HepG2 (cell line): Measurements from ENCODE around the gene SNX30. TPM values are rescaled to one million over a fixed set of nuclear protein-coding genes. Genes with fewer than 3 reads are reported as not detected.

Source experiments
- CREB1 ChIP-seq, 2 experiments: fragments of 450-650 bp in 1 of 2; IDR thresholded peaks; 2 replicates each; pipeline ENCODE4 v1.6.1; 2016 to 2017; ENCODE audit warnings: control low read depth in 1 of 2, mild to moderate bottlenecking in 1 of 2, missing compliant biosample characterization in 1 of 2, missing genetic modification characterization in 1 of 2
- CREM ChIP-seq, 2 experiments: sonication (generic) in 1 of 2; formaldehyde crosslinking in 1 of 2; IDR thresholded peaks; 2 replicates each; pipeline versions ENCODE4 v1.4.0 to v1.6.1; 2016 to 2020; ENCODE audit warnings: antibody characterized with exemption in 1 of 2, mild to moderate bottlenecking in 1 of 2, missing genetic modification reagents in 1 of 2
- HMG20A ChIP-seq: IDR thresholded peaks from 2 replicates; pipeline ENCODE4 v1.6.1; 2016; ENCODE audit warnings: borderline replicate concordance
- MIXL1 ChIP-seq: IDR thresholded peaks from 2 replicates; pipeline ENCODE4 v1.6.1; 2016
- NFE2L2 ChIP-seq: fragments of 150-350 bp; IDR thresholded peaks from 2 replicates; pipeline ENCODE4 v1.6.1; 2014; ENCODE audit warnings: low read length
- NFIC ChIP-seq: IDR thresholded peaks from 2 replicates; pipeline ENCODE4 v1.6.1; 2012; ENCODE audit warnings: mild to moderate bottlenecking, low read length, inconsistent platforms
- RXRB ChIP-seq: IDR thresholded peaks from 2 replicates; pipeline ENCODE4 v1.6.1; 2016; ENCODE audit warnings: borderline replicate concordance, missing genetic modification reagents, missing compliant biosample characterization
- SIX4 ChIP-seq: sonication (generic); formaldehyde crosslinking; IDR thresholded peaks from 2 replicates; pipeline ENCODE4 v1.4.0; 2020; ENCODE audit warnings: missing genetic modification reagents
- SMARCE1 ChIP-seq: fragments of 450-650 bp; IDR thresholded peaks from 2 replicates; pipeline ENCODE4 v1.6.1; 2017; ENCODE audit warnings: borderline replicate concordance
- SOX5 ChIP-seq: IDR thresholded peaks from 2 replicates; pipeline ENCODE4 v1.6.1; 2016; ENCODE audit warnings: borderline replicate concordance
- TMF1 ChIP-seq: sonication (generic); formaldehyde crosslinking; IDR thresholded peaks from 2 replicates; pipeline ENCODE4 v1.8.1; 2022; ENCODE audit warnings: low read depth, missing genetic modification reagents
- ZNF383 ChIP-seq: sonication (generic); formaldehyde crosslinking; IDR thresholded peaks from 2 replicates; pipeline ENCODE4 v1.4.0; 2020; ENCODE audit warnings: missing genetic modification reagents, mild to moderate bottlenecking, borderline replicate concordance
- ZNF614 ChIP-seq: IDR thresholded peaks from 2 replicates; pipeline ENCODE4 v1.6.1; 2018; ENCODE audit warnings: missing biosample characterization, missing genetic modification reagents, inconsistent platforms, borderline replicate concordance
- polyA plus RNA-seq, 8 experiments: library from polyadenylated mRNA; depleted of rRNA in 3 of 8; stranded (reverse) in 7 of 8; unstranded in 1 of 8; fragments of >200 nt; fragmentation: Illumina TruSeq in 4 of 8; extraction: Trizol in 4 of 8; gene quantifications; 2 replicates each; pipeline versions ENCODE4 v1.2.1 to v1.2.3, GENCODE V29; 2011 to 2016; ENCODE audit warnings: low read depth in 4 of 8, missing spikeins in 1 of 8, mixed read lengths in 1 of 8; ENCODE audit not compliant: insufficient read depth in 1 of 8
- total RNA-seq, 5 experiments: library from RNA; depleted of rRNA; stranded (reverse); fragments of >200 nt; fragmentation: Illumina TruSeq; extraction: Trizol; gene quantifications; 2 replicates each; pipeline ENCODE4 v1.2.3, GENCODE V29; 2016; ENCODE audit warnings: low read depth in 1 of 5
- TF ChIP-seq, protein P1 (sequence below): sonication (generic); formaldehyde crosslinking; IDR thresholded peaks from 2 replicates; pipeline ENCODE4 v1.5.0; 2020; ENCODE audit warnings: mild to moderate bottlenecking, low read depth, missing genetic modification reagents, borderline replicate concordance
- TF ChIP-seq, protein P2 (sequence below): sonication (generic); formaldehyde crosslinking; IDR thresholded peaks from 2 replicates; pipeline ENCODE4 v1.4.0; 2020; ENCODE audit warnings: missing genetic modification reagents
- TF ChIP-seq, protein P3 (sequence below): IDR thresholded peaks from 2 replicates; pipeline ENCODE4 v1.6.1; 2016; ENCODE audit warnings: low read depth, missing genetic modification reagents, missing compliant biosample characterization

The SNX30 gene
- total and polyA plus RNA-seq, 2 of the 13 experiments (the other 11 are each of a cell fraction or from before 2014, with no cell fraction given) = 4.4 to 12.4 TPM

DNA sequence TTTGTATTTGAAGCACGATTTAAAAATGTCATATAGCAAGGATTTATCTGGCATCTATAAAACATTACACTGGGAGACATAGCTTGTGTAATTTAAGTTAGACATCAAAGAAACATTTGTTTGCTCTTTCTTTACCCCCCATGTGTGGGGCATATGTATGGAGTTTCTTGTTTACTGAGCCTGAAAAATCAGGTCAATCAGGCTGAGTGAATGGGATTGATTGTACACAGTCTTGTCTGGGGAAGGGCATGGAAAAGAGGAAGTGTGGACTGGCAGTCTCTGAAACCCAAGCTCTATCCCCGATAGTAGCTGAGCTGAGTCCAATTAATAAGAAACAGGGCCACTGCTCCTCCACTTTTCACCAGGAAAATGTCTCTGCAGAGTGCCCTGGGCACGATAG lies 90.7 kb downstream of the SNX30 start (continued):
- TF ChIP-seq HMG20A (peak; percentile 83; the same call in 1 of the 2 replicates), ZNF614 (no peak), TMF1 (no peak), RXRB (CRISPR knock-in tag) (peak; percentile 63; the same call in 1 of the 2 replicates), NFE2L2 (no peak), CREM (IDR thresholded peaks at IDR 0.05) (0 out of 2 replicates have a peak, but pooled peaks have one; percentile 14), CREM (CRISPR knock-in tag; IDR thresholded peaks at IDR 0.05) (no peak), CREB1 (IDR thresholded peaks at IDR 0.05) (no peak), CREB1 (CRISPR knock-in tag; IDR thresholded peaks at IDR 0.05) (peak; percentile 32; the same call in 1 of the 2 replicates), SMARCE1 (no peak), SOX5 (peak; percentile 60; the same call in 1 of the 2 replicates), ZNF383 (no peak), SIX4 (CRISPR knock-in tag) (no peak), NFIC (0 out of 2 replicates have a peak, but pooled peaks have one; percentile 40), MIXL1 (CRISPR knock-in tag) (0 out of 2 replicates have a peak, but pooled peaks have one; percentile 23)
- TF ChIP-seq, protein P1, sequence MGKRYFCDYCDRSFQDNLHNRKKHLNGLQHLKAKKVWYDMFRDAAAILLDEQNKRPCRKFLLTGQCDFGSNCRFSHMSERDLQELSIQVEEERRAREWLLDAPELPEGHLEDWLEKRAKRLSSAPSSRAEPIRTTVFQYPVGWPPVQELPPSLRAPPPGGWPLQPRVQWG (CRISPR knock-in tag) = no peak
- TF ChIP-seq, protein P2, sequence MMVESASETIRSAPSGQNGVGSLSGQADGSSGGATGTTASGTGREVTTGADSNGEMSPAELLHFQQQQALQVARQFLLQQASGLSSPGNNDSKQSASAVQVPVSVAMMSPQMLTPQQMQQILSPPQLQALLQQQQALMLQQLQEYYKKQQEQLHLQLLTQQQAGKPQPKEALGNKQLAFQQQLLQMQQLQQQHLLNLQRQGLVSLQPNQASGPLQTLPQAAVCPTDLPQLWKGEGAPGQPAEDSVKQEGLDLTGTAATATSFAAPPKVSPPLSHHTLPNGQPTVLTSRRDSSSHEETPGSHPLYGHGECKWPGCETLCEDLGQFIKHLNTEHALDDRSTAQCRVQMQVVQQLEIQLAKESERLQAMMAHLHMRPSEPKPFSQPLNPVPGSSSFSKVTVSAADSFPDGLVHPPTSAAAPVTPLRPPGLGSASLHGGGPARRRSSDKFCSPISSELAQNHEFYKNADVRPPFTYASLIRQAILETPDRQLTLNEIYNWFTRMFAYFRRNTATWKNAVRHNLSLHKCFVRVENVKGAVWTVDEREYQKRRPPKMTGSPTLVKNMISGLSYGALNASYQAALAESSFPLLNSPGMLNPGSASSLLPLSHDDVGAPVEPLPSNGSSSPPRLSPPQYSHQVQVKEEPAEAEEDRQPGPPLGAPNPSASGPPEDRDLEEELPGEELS (CRISPR knock-in tag) = peak; percentile 71
- TF ChIP-seq, protein P3, sequence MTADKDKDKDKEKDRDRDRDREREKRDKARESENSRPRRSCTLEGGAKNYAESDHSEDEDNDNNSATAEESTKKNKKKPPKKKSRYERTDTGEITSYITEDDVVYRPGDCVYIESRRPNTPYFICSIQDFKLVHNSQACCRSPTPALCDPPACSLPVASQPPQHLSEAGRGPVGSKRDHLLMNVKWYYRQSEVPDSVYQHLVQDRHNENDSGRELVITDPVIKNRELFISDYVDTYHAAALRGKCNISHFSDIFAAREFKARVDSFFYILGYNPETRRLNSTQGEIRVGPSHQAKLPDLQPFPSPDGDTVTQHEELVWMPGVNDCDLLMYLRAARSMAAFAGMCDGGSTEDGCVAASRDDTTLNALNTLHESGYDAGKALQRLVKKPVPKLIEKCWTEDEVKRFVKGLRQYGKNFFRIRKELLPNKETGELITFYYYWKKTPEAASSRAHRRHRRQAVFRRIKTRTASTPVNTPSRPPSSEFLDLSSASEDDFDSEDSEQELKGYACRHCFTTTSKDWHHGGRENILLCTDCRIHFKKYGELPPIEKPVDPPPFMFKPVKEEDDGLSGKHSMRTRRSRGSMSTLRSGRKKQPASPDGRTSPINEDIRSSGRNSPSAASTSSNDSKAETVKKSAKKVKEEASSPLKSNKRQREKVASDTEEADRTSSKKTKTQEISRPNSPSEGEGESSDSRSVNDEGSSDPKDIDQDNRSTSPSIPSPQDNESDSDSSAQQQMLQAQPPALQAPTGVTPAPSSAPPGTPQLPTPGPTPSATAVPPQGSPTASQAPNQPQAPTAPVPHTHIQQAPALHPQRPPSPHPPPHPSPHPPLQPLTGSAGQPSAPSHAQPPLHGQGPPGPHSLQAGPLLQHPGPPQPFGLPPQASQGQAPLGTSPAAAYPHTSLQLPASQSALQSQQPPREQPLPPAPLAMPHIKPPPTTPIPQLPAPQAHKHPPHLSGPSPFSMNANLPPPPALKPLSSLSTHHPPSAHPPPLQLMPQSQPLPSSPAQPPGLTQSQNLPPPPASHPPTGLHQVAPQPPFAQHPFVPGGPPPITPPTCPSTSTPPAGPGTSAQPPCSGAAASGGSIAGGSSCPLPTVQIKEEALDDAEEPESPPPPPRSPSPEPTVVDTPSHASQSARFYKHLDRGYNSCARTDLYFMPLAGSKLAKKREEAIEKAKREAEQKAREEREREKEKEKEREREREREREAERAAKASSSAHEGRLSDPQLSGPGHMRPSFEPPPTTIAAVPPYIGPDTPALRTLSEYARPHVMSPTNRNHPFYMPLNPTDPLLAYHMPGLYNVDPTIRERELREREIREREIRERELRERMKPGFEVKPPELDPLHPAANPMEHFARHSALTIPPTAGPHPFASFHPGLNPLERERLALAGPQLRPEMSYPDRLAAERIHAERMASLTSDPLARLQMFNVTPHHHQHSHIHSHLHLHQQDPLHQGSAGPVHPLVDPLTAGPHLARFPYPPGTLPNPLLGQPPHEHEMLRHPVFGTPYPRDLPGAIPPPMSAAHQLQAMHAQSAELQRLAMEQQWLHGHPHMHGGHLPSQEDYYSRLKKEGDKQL (CRISPR knock-in tag) = no peak; the same call in 1 of the 2 replicates
- TF ChIP-seq, all 625 proteins: peak for 37
